ENCODE data around the gene PCGF2.

Gene PCGF2

DNA sequence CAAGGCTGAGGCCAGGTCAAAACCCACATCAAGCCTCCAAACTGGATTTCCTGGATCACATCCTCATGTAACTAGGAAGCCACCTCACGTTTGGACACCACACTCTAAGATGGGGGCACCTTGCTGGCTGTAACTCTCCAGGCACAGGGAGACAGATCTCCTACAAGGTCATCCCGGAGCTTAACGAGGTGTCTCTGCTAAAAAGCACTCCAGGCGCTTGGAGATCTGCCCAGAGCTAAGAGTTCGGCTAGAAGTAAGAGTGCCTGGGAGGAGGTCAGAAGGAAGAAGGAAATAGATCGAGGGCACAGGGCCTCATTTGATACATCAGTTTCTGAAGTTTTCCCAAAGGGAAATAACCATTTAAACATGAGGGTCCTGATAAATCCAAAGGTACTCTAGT is 20.3 kb upstream of the PCGF2 start:
- TF ChIP-seq, protein P1, sequence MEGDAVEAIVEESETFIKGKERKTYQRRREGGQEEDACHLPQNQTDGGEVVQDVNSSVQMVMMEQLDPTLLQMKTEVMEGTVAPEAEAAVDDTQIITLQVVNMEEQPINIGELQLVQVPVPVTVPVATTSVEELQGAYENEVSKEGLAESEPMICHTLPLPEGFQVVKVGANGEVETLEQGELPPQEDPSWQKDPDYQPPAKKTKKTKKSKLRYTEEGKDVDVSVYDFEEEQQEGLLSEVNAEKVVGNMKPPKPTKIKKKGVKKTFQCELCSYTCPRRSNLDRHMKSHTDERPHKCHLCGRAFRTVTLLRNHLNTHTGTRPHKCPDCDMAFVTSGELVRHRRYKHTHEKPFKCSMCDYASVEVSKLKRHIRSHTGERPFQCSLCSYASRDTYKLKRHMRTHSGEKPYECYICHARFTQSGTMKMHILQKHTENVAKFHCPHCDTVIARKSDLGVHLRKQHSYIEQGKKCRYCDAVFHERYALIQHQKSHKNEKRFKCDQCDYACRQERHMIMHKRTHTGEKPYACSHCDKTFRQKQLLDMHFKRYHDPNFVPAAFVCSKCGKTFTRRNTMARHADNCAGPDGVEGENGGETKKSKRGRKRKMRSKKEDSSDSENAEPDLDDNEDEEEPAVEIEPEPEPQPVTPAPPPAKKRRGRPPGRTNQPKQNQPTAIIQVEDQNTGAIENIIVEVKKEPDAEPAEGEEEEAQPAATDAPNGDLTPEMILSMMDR (IDR thresholded peaks at IDR 0.05; ENCODE audit: extremely low read depth, insufficient read depth, missing control alignments): no peak
- no peak for DNase-seq (ENCODE audit: low spot score)
- in situ Hi-C loops (cut with MboI; ENCODE audit: low pct_unique_long_range_greater_than_20kb, low sequenced_read_pairs, unreplicated experiment): no loop called here

DNA sequence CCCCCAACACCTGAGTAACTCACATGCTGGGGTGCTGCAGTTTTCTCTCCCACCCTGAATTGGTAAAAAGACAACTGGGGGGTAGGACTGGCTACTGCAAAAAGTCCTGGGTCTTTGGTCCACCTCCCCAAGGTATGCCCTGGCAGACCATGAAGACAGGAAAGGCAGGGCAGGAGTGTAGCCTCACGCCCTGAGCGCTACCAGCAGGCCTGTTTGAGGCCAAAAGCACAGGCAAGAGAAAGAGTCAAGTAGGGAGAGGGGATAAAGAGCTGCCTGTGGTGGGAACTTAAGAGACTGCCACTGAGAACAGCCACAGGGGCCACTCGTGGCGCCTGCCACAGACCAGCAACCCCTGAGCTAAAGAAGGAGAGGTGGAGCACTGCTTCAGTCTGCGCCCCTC is 18.2 kb upstream of the PCGF2 start:
- no peak for DNase-seq (ENCODE audit: low spot score)
- in situ Hi-C loops (cut with MboI; ENCODE audit: low pct_unique_long_range_greater_than_20kb, low sequenced_read_pairs, unreplicated experiment): no loop called here

DNA sequence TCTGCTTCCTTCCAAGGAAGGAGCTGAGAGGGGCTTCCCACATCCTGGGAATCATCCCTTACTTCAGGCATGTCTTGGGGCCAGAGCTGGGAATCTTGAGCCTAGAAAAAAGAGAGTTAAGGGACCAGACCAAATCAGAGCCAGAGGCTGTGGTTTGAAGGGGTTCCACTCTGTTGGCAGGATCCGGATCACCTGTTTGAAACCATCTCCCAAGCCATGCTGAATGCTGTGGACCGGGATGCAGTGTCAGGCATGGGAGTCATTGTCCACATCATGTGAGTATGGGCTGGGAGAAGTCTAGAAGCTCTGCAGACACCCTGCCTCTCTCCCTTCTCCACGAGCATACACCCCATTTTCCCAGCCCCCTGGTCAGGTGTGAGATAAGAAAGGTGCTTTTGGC is 14.1 kb upstream of the PCGF2 start:
- TF ChIP-seq, protein P1 (IDR thresholded peaks at IDR 0.05; ENCODE audit: extremely low read depth, insufficient read depth, missing control alignments): no peak
- in situ Hi-C loops (cut with MboI; ENCODE audit: low pct_unique_long_range_greater_than_20kb, low sequenced_read_pairs, unreplicated experiment): no loop called here
- no peak for DNase-seq (ENCODE audit: low spot score)

More for the DNA sequence above, 18.2 kb upstream of the PCGF2 start:
- TF ChIP-seq, protein P1 (IDR thresholded peaks at IDR 0.05; ENCODE audit: extremely low read depth, insufficient read depth, missing control alignments): no peak

DNA sequence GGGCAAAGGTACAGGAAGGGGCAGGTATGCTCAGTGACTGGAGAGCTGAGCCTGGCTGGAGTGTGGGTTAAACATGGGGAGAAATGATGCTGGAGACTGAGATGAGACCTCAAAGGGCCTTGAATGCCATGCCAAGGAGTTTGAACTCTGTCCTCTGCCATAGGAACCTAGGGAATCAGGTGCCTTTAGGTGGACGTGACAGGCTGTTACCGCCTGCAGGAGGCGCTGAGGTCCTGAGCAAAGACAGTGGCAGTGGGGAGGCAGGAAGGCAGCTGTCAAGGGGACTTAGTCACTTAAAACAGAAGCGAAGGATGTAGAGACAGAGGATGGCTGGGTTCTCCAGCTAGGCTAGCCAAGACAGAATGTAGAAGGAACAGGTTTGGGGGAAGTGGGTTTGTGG is 13.5 kb upstream of the PCGF2 start:
- DNase-seq (ENCODE audit: low spot score): no peak
- in situ Hi-C loops (cut with MboI; ENCODE audit: low pct_unique_long_range_greater_than_20kb, low sequenced_read_pairs, unreplicated experiment): no loop called here
- TF ChIP-seq, protein P1 (IDR thresholded peaks at IDR 0.05; ENCODE audit: extremely low read depth, insufficient read depth, missing control alignments): peak; percentile 44

DNA sequence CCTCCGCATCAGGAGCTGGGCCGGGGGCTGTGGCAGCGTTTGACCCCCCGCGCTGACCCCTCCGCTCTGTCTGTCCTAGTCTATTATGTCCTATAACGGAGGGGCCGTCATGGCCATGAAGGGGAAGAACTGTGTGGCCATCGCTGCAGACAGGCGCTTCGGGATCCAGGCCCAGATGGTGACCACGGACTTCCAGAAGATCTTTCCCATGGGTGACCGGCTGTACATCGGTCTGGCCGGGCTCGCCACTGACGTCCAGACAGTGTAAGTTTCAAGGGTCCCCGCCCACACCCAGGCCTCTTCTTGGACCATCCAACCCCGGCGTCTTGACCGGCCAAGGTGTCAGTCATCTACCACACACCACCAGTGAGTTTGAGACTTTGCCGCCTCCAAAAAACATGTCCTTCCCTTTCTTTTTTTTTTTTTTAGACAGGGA is 5.0 kb upstream of the PCGF2 start:
- TF ChIP-seq, protein P1 (IDR thresholded peaks at IDR 0.05; ENCODE audit: extremely low read depth, insufficient read depth, missing control alignments): no peak
- DNase-seq (ENCODE audit: low spot score): no peak
- in situ Hi-C loops (cut with MboI; ENCODE audit: low pct_unique_long_range_greater_than_20kb, low sequenced_read_pairs, unreplicated experiment): no loop called here

DNA sequence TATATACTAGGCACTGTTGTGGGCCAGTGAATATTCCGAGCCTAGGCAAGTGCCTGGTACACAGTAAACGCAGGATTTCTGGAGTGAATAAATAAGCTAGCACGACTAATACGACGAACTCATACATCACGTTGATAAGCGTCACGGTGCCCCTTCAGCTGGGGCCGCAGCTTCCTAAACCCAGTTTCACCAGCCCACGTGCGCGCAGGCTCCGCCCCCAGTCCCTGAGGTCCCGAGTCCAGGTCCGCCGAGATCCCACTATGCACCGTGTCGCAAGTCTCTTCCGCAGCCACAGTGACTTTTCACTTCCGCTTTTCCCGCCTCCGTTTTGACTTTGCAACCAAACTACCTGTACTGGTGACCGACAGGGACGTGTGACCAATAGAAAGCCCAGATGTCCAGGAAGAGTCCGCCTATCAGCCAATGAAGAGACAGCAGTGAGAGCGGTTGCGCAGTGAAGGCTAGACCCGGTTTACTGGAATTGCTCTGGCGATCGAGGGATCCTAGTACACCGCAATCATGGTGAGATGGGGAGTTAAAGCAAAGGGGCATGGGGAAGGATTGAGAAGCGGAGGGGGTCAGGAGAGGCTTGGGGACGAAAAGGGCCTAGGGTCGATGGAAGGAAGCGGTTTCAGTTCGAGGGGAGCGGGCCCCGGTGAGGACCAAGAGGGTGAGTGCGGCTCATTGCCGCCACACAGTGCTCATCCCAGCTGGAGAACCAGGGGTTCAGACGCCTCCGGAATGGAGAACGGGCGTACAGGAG is 4.4 kb upstream of the PCGF2 start, which contains the start of gene PSMB3:
TSS of gene PSMB3 (plus strand) at position 434 of the 763 bp plus-strand sequence. CDS start at position 520, 86 bp downstream.
- peak; percentile 95 for DNase-seq (ENCODE audit: low spot score)
- in situ Hi-C loops (cut with MboI; ENCODE audit: low pct_unique_long_range_greater_than_20kb, low sequenced_read_pairs, unreplicated experiment): no loop called here
- TF ChIP-seq, protein P1 (IDR thresholded peaks at IDR 0.05; ENCODE audit: extremely low read depth, insufficient read depth, missing control alignments): no peak
